Neural crest cell (in vitro differentiated cells): ENCODE data around the gene RMND5B. TPM values are rescaled to one million over a fixed set of nuclear protein-coding genes. Genes with fewer than 3 reads are reported as not detected.
"Not testable (repeated sequence)": the region's sequence is repeated elsewhere in the genome, so short reads cannot be mapped to it uniquely, and the experiment has no call there.

Source experiments
- DNase-seq: peaks from one replicate; pipeline ENCODE4 v3.0.0; 2021; ENCODE audit warnings: low read depth, mixed read lengths, low spot score
- H3K27ac Mint-ChIP-seq: one replicate; pipeline ENCODE4 v1.8.0; 2021; ENCODE audit warnings: mild to moderate bottlenecking, mixed read lengths; ENCODE audit not compliant: unreplicated experiment
- H3K27me3 Mint-ChIP-seq: 2 replicates; pipeline ENCODE4 v1.8.0; 2021; ENCODE audit warnings: low read depth, mild to moderate bottlenecking, mixed read lengths
- H3K36me3 Mint-ChIP-seq: 2 replicates; pipeline ENCODE4 v1.8.0; 2021; ENCODE audit warnings: low read depth, mild to moderate bottlenecking, mixed read lengths
- H3K4me1 Mint-ChIP-seq: 2 replicates; pipeline ENCODE4 v1.8.0; 2021; ENCODE audit warnings: mixed read lengths
- H3K4me3 Mint-ChIP-seq: one replicate; pipeline ENCODE4 v1.8.0; 2021; ENCODE audit warnings: mild to moderate bottlenecking, mixed read lengths
- H3K9me3 Mint-ChIP-seq: 2 replicates; pipeline ENCODE4 v1.8.0; 2021; ENCODE audit warnings: mixed read lengths
- total RNA-seq: library from RNA; stranded (reverse); gene quantifications from 2 replicates; pipeline ENCODE4 v1.2.1, GENCODE V29; 2021
- TF ChIP-seq, protein P1 (sequence below): fragments of 200-600 bp; sonication (generic); conservative IDR thresholded peaks from 2 replicates; pipeline ENCODE4 v1.5.0; 2021; ENCODE audit warnings: antibody characterized with exemption, mild to moderate bottlenecking

The RMND5B gene
- total RNA-seq, 1 donor from 2014 or later: 43.5 TPM

DNA sequence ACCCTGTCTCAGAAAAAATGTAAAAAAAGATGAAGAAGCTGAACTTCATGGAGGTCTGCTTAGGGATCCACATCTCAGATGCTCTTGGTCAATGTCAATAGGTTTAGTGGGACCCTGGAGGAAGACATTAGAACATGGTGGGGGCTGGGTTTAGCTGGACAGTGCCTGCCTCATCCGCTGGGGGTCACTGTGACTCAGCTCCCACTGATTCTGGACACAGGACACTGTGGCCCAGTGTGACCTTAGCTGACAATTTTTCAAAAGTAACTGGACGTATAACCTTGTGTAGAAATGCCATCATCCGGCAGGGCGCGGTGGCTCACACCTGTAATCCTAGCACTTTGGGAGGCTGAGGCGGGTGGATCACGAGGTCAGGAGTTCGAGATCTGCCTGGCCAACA lies 66.2 kb downstream of the RMND5B start:
- H3K27ac Mint-ChIP-seq: no peak overlapping the region
- peaks cover 2% of the 10 kb centered on the region for H3K9me3 Mint-ChIP-seq
- no peak for DNase-seq
- peaks cover 7% of the 10 kb centered on the region for H3K27me3 Mint-ChIP-seq
- TF ChIP-seq, protein P1, sequence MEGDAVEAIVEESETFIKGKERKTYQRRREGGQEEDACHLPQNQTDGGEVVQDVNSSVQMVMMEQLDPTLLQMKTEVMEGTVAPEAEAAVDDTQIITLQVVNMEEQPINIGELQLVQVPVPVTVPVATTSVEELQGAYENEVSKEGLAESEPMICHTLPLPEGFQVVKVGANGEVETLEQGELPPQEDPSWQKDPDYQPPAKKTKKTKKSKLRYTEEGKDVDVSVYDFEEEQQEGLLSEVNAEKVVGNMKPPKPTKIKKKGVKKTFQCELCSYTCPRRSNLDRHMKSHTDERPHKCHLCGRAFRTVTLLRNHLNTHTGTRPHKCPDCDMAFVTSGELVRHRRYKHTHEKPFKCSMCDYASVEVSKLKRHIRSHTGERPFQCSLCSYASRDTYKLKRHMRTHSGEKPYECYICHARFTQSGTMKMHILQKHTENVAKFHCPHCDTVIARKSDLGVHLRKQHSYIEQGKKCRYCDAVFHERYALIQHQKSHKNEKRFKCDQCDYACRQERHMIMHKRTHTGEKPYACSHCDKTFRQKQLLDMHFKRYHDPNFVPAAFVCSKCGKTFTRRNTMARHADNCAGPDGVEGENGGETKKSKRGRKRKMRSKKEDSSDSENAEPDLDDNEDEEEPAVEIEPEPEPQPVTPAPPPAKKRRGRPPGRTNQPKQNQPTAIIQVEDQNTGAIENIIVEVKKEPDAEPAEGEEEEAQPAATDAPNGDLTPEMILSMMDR: peak; percentile 53
- no peaks in the 10 kb centered on the region for H3K36me3 Mint-ChIP-seq
- H3K4me3 Mint-ChIP-seq: no peak overlapping the region
- no peaks in the 10 kb centered on the region for H3K4me1 Mint-ChIP-seq

DNA sequence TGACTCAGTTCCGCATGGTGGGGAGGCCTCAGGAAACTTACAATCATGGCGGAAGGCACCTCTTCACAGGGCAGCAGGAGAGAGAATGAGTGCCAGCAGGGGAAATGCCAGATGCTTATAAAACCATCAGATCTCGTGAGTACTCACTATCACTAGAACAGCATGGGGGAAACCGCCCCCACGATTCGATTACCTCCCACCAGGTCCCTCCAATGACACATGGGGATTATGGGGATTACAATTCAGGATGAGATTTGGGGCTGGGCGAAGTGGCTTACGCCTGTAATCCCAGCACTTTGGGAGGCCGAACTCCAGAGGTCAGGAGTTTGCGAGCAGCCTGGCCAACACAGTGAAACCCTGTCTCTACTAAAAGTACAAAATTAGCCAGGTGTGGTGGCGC lies 67.3 kb downstream of the RMND5B start:
- H3K27ac Mint-ChIP-seq, H3K9me3 Mint-ChIP-seq, H3K4me1 Mint-ChIP-seq, DNase-seq, H3K27me3 Mint-ChIP-seq, H3K36me3 Mint-ChIP-seq: not testable (repeated sequence)
- peak overlapping the region; percentile 21 for H3K4me3 Mint-ChIP-seq

- Mint-ChIP-seq H3K4me1 (no peaks in the 10 kb centered on the region), H3K9me3 (no peaks in the 10 kb centered on the region), H3K4me3 (no peak overlapping the region), H3K27ac (no peak overlapping the region), H3K36me3 (no peaks in the 10 kb centered on the region), H3K27me3 (peaks cover 2% of the 10 kb centered on the region)
- DNase-seq: no peak
- TF ChIP-seq, protein P1: no peak
These were observed 67.9 kb downstream of the RMND5B start for GRCh38 chr5:178198706-178199105.

- Mint-ChIP-seq H3K27me3 (peaks cover 5% of the 10 kb centered on the region), H3K4me3 (peak overlapping the region; percentile 17), H3K4me1 (peaks cover 4% of the 10 kb centered on the region), H3K36me3 (peaks cover 3% of the 10 kb centered on the region), H3K9me3 (no peaks in the 10 kb centered on the region), H3K27ac (no peak overlapping the region)
- TF ChIP-seq, protein P1: no peak
- no peak for DNase-seq
These were observed 69.0 kb downstream of the RMND5B start for GRCh38 chr5:178199581-178200434.

Other genes with a start within 250 kb of the RMND5B start
- gene PROP1, start 134.8 kb upstream of the RMND5B start, total RNA-seq: not detected in 2 replicates
- 1.3 and 1.4 TPM in 2 replicates for gene N4BP3, start 17.5 kb upstream of the RMND5B start, total RNA-seq
- 169 and 174 TPM in 2 replicates for gene NHP2, start 22.9 kb downstream of the RMND5B start, total RNA-seq
- gene GMCL2, start 56.4 kb downstream of the RMND5B start, total RNA-seq: not detected in 2 replicates
- 464 and 466 TPM in 2 replicates for gene HNRNPAB, start 73.5 kb downstream of the RMND5B start, total RNA-seq
- gene PHYKPL, start 101.8 kb downstream of the RMND5B start, total RNA-seq: 53.9 and 55.7 TPM in 2 replicates